Activated CD8-positive, alpha-beta memory T cell treated with anti-CD3 and anti-CD28 coated beads, Interleukin-2, amount 50 U/mL, for 48 hours (primary cell): ENCODE data around the gene FAM174A.

ENCODE experiments used
- DNase-seq: peaks from one replicate; pipeline ENCODE4 v3.0.0-alpha.2; 2020

FAM174A gene

GRCh38 chr5:100535060-100536005, at the start of gene FAM174A:
FAM174A (plus strand) TSS chr5:100535374; CDS start chr5:100535531, 157 bp downstream.
- DNase-seq: peak; percentile 96

GRCh38 chr5:100493996-100494395, 41.2 kb upstream of the FAM174A start:
- DNase-seq: no peak

- no peak for DNase-seq
These were observed 38.9 kb upstream of the FAM174A start for GRCh38 chr5:100496296-100496695.

GRCh38 chr5:100502684-100503083, 32.5 kb upstream of the FAM174A start:
- DNase-seq: no peak

- DNase-seq: no peak
These were observed 29.0 kb upstream of the FAM174A start for GRCh38 chr5:100505984-100506670.

GRCh38 chr5:100516285-100516684, 18.9 kb upstream of the FAM174A start:
- no peak for DNase-seq

GRCh38 chr5:100517301-100517974, 17.7 kb upstream of the FAM174A start:
- DNase-seq: no peak

GRCh38 chr5:100518377-100518776, 16.8 kb upstream of the FAM174A start:
- DNase-seq: no peak

- DNase-seq: no peak
These were observed 16.1 kb upstream of the FAM174A start for GRCh38 chr5:100519075-100519474.

GRCh38 chr5:100520348-100520747, 14.8 kb upstream of the FAM174A start:
- DNase-seq: no peak

GRCh38 chr5:100537946-100538345, 2.8 kb downstream of the FAM174A start:
- DNase-seq: no peak

GRCh38 chr5:100539519-100539918, 4.3 kb downstream of the FAM174A start:
- no peak for DNase-seq

GRCh38 chr5:100542086-100542485, 6.9 kb downstream of the FAM174A start:
- DNase-seq: no peak

GRCh38 chr5:100546001-100546400, 10.8 kb downstream of the FAM174A start:
- DNase-seq: no peak

- DNase-seq: no peak
These were observed 15.4 kb downstream of the FAM174A start for GRCh38 chr5:100550531-100551051.

- DNase-seq: no peak
These were observed 16.0 kb downstream of the FAM174A start for GRCh38 chr5:100551183-100551582.

GRCh38 chr5:100553209-100553608, 18.0 kb downstream of the FAM174A start:
- DNase-seq: no peak

- DNase-seq: no peak
These were observed 25.7 kb downstream of the FAM174A start for GRCh38 chr5:100560860-100561259.

GRCh38 chr5:100562821-100563220, 27.6 kb downstream of the FAM174A start:
- no peak for DNase-seq

- no peak for DNase-seq
These were observed 31.4 kb downstream of the FAM174A start for GRCh38 chr5:100566382-100567141.

- DNase-seq: no peak
These were observed 39.5 kb downstream of the FAM174A start for GRCh38 chr5:100574716-100575115.

- no peak for DNase-seq
These were observed 40.6 kb downstream of the FAM174A start for GRCh38 chr5:100575815-100576214.
